Measurements from ENCODE around the gene CCDC97.

DNA sequence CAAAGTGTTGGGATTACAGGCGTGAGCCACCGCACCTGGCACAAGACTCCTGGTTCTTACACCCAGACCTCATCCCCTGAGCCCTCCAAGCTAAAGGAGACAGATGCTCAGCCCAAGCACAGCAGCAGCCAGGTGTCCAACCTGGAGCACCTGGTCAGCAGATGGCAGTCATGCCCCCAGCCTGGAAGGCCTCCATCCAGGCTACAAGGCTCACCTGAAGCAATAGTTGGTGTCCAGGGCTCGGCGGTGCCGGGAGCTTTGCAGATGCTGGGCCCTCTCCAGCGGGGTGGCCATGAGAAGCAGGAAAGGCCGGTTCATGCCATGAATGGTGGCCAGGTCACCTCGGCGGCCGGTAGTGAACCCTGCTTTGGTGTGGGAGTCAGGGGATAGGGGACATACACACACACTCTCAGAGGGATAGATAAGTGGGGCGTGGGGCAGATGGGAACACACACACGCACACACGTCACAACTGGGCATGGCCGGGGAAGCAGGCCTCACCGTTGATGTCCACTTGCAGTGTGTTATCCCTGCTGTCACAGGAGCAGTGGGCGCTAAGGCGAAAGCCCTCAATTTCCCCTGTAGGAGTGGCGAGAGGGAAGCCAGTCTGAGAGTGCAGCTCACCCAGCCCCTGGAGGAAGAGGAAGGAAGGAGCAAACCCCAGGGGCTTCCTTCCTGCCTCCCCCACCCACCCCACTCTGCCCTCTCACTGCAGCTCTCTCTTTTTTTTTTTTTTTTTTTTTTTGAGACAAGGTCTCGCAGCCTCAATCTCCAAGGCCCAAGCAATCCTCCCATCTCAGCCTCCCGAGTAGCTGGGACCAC is 31.9 kb downstream of the CCDC97 start:
- TF ChIP-seq CTCF (conservative IDR thresholded peaks at IDR 0.05 in 1 of 2, IDR thresholded peaks at IDR 0.05 in 1 of 2; ENCODE audit: extremely low read depth in 1 of 2, insufficient read depth in 1 of 2, low read depth in 1 of 2, low read length in 2 of 2) (peak in 1 of 2 donors; percentile 38), EZH2 (IDR thresholded peaks at IDR 0.05; ENCODE audit: borderline replicate concordance, low read length) (no peak)
